GM19035 (cell line): ENCODE measurements around the gene TEX11.
"Not testable (repeated sequence)": the region's sequence is repeated elsewhere in the genome, so short reads cannot be mapped to it uniquely, and the experiment has no call there.

Source experiments
- ATAC-seq: cut with Tn5 transposase; IDR thresholded peaks from one replicate; pipeline ENCODE4 v1.9.1; 2021; ENCODE audit not compliant: unreplicated experiment

Gene TEX11

DNA sequence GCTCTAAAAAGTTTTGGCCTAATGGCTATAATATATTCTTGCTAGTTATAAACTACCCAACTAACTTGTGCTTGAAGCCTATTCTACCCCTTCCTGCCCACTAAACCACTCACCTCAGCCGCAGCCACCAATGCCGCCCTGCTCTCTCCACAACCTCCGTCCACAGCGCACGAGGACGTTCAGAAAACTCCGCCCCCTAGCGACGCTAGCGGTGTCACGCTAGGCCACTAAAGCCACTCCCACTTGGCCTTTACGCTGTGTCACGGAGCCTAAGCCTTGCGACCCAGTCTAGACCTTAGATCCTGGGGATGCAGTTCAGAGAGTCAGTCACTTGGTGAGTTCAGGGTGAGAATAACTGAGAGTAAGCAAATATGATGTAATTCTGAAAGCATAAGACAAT lies at the start of gene TEX11:
Gene TEX11, minus strand, starts transcription at position 171 of the 400 bp plus-strand sequence. CDS start 922 bp downstream, outside the sequence.
- no peak for ATAC-seq

DNA sequence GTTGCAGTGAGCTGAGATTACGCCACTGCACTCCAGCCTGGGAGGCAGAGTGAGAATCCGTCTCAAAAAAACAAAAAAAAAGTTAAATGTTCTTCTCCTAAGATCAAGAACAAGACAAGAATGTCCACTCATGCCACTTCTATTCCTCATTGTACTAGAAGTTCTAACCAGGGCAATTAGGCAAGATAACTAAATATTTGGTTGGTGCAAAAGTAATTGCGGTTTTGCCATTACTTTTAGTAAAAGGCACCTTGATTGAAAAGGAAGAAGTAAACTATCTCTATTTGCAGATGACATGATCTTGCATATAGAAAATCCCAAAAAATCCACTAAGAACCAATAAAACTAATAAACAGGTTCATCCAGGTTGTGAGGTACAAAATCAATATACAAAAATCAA lies 46.4 kb upstream of the TEX11 start:
- ATAC-seq = no peak

DNA sequence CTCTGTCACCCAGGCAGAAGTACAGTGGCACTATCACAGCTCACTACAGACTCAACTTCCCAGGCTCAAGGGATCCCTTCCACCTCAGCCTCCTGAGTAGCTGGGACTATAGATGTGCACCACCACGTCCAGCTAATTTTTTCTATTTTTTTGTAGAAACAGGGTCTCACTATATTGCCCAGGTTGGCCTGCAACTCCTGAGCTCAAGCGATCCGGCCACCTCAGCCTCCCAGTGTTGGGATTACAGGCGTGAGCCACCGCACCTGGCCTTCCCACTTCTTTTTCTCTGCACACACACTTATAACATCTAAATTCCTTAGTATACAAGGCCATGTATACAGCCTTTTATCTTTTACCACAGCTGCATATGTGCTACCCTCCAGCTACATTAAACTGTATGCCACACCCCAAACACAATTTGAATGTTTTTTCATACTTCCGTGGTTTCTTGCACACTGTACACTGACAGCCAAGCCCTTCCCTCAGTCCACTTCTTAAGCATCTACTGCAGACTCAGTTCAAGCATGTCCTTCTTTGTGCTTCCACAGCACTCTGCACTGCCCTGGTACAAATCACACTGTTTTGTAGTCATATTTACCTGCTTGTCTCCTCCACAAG lies 15.9 kb upstream of the TEX11 start:
- no peak for ATAC-seq

DNA sequence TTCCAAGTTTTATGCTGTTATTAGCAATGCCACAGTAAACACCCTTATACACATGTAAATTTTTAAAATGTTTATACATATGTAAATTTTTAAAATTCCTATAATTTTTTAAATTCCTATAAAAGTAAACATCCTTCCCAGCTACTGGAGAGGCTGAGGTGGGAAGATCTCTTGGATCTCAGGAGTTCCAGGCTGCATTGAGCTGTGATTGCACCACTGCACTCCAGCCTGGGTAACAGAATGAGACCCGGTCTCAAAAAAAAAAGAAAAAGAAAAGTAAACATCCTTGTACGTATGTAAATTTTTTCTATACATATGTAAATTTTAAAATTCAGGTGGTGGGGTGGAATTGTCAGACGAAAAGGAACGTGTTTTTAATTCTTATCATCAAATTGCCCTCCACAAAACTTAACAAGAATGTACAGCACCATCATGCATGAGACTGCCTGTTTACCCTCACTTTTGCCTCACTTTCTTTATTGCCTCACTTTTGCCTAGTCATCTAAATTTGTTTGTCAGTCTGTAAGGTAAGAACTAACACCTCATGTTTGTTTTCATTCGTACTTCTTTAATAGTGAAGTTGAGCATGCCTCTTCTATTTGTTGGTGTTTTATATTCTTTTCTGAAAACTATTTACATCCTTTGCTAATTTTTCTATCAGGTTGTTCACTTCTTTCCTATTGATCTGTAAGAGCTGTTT lies 14.4 kb upstream of the TEX11 start:
- ATAC-seq = no peak

DNA sequence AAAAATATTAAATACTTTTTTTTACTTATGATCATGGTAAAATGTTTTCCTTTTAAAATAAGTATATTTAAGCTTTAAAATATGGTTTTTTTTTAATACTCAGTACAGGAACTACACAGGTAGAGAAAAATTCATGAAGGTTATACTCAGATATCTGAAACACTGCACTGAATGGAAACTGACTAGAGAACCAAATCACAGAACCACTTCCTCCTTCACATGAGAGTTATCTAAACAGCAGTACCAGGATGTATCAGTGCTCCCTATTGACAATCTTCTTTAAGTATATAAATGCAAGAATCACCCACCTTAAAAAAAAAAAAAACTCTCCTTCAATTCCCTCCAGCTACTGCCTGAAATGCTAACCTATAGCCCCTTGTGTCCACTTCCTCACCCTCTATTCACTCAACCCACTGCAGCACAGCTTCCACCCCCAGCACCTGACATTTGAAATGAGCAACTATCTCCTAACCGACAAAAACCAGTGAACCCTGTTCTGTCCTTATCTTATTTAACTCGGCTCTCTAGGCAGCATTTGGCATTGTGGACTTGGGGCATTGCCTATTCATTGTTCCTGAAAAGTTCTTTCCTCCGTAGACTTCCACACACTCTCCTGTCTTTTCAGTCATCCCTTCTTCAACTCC lies 13.3 kb upstream of the TEX11 start:
- ATAC-seq = no peak

DNA sequence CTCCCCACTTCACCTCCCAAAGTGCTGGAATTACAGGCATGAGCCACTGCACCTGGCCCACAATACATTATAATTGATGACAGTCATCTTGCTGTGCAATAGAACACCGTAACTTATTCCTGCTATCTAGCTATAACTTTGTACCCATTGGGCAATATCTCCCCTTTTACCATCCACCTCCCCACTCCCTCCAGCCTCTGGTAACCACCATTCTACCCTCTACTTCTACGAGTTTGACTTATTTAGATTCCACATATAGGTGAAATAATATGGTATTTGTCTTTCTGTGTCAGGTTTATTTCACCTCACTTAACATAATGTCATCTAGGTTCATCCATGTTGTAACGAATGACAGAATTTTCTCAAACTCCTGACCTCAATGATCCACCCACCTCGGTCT lies 8.2 kb upstream of the TEX11 start:
- no peak for ATAC-seq

DNA sequence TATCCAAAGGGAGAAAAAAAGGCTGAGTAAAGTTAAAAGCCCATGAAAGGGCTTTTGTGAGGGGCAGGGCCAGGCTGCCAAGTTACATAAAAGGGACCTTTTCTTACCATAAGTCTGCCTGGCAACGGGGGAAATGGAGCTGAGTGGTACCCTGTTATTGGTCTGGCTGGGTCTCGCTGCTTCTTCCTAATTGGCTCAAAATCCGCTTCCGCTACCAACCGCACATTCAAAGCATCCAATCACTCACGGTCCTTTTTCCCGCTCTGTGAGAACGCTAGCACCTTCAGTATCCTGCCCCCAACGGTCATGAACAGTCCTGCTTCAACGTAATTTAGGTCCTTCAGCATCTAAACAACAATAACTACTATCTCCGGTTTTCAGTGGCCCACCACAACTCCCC lies 611 bp downstream of the TEX11 start:
- ATAC-seq = no peak

DNA sequence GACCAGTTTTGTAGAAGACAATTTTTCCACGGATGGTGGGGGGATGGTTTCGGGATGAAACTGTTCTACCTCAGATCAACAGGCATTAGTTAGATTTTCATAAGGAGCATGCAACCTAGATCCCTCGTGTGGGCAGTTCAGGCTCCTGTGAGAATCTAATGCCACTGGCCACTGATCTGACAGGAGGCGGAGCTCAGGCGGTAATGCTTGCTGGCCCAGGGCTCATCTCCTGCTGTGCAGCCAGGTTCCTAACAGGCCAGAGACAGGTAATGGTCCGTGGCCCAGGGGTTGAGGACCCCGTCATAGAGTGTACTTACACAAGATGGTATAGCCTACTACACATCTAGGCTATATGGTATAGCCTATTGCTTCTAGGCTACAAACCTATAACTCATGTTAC lies 7.0 kb downstream of the TEX11 start:
- no peak for ATAC-seq

DNA sequence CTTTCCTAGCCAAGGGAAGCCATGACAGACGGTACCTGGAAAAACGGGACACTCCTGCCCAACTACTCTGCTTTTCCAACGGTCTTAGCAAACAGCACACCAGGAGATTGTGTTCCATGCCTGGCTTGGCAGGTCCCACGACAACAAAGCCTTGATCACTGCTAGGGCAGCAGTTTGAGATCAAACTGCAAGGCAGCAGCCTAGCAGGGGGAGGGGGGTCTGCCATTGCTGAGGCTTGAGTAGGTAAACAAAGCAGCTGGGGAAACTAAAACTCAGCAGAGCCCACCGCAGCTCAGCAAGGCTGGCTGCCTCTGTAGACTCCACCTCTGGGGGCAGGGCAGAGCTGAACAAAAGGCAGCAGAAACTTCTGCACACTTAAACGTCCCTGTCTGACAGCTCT lies 18.1 kb downstream of the TEX11 start:
- ATAC-seq = not testable (repeated sequence)

DNA sequence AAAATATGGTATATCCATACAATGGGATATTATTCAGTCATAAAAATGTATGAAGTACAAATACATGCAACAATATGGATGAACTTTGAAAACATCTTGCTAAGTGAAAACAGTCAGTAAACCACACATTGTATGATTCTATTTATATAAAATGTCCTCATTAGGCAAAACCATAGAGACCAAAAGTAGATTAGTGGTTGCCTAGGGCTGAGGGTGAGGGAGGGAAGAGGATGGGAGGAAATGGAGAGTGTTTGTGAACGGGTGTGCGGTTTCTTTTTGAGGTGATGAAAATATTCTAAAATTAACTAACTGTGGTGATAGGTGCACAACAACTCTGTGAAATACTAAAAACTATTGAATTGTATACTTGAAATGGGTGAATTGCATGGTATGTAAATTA lies 29.6 kb downstream of the TEX11 start:
- no peak for ATAC-seq

DNA sequence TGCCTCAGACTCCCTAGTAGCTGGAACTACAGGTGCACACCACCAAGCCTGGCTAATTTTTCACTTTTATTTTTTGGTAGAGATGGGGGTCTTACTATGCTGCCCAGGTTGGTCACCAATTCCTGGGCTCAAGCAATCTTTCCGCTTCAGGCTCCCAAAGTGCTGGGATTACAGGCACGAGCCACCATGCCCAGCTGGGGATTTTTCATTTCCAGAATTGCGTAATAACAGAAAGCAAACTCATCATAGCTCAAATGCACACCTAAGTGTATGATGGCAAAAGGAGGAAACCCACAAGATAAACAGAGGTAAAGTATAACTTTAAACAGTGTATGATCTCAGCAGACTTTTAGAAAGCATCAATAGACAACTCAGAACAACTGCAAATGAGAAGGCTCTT lies 56.2 kb downstream of the TEX11 start:
- ATAC-seq = no peak

DNA sequence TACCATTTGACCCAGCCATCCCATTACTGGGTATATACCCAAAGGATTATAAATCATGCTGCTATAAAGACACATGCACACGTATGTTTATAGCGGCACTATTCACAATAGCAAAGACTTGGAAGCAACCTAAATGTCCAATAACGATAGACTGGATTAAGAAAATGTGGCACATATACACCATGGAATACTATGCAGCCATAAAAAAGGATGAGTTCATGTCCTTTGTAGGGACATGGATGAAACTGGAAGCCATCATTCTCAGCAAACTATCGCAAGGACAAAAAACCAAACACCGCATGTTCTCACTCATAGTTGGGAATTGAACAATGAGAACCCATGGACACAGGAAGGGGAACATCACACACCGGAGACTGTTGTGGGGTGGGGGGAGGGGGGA lies 64.4 kb downstream of the TEX11 start:
- ATAC-seq = not testable (repeated sequence)

DNA sequence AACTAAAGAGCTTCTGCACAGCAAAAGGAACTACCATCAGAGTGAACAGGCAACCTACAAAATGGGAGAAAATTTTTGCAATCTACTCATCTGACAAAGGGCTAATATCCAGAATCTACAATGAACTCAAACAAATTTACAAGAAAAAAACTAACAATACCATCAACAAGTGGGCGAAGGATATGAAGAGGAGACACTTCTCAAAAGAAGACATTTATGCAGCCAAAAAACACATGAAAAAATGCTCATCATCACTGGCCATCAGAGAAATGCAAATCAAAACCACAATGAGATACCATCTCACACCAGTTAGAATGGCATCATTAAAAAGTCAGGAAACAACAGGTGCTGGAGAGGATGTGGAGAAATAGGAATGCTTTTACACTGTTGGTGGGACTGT lies 64.9 kb downstream of the TEX11 start:
- ATAC-seq = not testable (repeated sequence)

DNA sequence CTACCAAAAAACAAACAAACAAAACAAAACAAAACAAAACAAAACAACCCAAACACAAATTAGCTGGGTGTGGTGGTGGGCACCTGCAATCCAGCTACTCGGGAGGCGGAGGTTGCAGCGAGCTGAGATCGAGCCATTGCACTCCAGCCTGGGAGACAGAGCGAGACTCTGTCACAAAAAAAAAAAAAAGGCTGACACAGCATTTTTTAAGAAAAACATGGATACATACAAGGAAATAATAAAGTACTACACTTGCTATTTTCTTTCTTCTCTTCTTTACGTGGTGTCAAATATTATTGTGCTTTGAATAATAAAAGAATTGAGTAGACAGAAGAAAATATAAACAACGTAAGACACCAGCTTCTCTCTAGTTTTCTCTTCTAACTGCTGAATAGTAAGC lies 73.9 kb downstream of the TEX11 start:
- no peak for ATAC-seq

DNA sequence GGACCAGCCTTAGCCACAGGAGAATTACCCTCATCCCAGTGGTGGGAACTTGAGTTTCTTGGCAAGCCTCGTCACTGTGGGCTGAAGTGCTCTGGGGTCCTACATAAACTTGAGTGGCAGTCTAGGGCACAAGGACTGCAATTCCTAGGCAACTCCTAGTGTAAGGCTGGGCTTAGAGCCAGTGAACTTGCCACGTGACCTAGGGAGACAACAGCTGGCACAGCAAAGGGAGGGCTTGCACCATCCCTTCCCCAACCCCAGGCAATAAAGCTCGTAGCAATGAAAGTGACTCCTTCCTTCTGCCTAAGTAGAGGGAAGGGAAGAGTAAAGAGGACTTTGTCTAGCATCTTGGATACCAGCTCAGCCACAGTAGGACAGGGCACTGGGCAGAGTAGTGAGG lies 81.8 kb downstream of the TEX11 start:
- ATAC-seq = no peak

DNA sequence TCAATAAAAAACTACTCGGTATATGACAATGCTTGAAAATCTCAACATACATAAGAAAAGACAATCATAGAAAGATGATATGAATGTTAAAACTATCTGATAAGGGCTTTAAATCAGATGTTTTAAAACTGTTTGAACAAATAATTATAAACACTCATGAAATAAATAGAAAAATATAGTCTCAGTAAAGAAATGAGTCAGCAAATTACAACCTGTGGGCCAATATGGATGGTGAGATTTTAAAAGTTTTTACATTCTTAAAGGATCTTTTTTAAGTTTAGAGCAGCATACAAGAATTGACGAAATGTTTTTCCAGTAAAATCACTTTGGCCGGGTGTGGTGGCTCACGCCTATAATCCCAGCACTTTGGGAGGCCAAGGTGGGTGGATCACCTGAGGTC lies 83.1 kb downstream of the TEX11 start:
- no peak for ATAC-seq

DNA sequence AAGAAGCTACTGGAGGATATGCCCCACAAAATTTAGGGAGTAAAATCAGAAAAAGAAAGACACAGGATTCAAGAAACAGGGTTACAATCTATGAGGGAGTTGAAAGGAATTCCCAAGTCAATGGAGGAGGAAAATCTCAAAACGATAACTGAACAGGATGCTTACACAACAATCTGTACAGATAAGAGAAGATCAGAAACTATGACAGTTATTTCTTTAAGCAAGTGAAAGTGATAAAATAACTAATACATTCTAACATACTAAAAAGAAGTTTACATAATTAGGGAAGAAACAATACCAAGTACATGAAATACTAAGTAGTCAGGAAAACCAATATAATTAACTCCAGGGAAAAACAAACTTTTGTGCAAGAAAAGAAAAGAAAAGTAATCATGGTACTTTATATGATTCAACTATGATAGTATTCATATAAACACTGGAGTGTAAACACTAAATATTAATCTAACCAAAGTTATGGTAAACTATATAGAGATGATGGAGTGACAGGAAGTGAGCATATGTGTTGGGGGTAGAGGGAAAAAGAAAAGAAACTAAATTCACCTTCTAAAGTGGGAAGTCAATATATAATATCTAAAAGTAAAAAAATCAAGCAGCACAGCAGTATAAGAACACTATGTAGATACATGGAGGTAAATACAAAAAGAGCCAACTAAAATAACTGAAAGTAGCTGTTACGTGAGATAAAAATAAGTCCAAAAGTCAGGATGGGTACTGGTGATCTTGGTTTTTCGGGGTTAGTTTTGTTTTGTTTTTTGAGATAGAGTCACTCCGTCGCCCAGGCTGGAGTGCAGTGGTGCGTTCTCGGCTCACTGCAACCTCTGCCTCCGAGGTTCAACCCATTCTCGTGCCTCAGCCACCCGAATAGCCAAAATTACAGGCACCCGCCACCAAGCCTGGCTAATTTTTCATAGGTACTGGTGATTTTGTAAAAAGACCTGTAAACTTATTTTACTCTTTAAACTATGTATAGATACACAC lies 99.3 kb downstream of the TEX11 start:
- no peak for ATAC-seq

DNA sequence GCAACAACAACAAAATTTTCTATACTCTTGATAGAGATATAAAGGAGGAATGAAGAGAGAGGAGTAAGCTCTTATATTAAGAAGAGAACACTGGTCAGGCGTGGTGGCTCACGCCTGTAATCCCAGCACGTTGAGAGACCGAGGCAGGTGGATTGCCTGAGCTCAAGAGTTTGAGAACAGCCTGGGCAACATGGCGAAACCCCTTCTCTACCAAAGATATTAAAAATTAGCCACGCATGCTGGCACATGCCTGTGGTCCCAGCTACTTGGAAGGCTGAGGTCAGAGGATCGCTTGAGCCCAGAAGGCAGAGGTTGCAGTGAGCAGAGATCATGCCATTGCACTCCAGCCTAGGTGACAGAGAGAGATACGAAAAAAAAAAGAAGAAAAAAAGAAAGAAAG lies 102.4 kb downstream of the TEX11 start:
- no peak for ATAC-seq

DNA sequence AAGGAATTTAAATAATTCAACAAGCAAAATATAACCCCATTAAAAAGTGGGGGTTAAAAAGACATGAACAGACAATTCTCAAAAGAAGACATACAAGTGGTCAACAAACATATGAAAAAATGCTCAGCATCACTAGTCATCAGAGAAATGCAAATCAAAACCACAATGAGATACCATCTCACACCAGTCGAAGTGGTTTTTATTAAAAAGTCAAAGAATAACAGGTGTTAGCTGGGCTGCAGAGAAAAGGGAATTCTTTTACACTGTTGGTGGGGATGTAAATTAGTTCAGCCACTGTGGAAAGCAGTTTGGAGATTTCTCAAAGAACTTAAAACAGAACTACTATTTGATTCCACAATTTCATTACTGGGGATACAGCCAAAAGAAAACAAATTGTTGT lies 111.8 kb downstream of the TEX11 start:
- ATAC-seq = not testable (repeated sequence)

DNA sequence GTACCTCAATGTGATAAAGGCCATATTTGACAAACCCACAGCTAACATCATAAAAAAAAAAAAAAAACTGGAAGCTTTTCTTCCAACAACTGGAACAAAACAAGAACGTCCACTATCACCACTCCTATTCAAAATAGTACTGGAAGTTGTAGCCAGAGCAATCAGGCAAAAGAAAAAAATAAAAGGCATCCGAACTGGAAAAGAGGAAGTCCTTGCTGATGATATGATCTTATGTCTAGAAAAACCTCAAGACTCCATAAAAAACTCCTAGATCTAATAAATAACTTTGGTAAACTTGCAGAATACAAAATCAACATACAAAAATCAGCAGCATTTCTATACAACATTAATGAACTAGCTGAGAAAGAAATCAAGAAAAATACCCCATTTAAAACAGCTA lies 134.3 kb downstream of the TEX11 start:
- no peak for ATAC-seq

DNA sequence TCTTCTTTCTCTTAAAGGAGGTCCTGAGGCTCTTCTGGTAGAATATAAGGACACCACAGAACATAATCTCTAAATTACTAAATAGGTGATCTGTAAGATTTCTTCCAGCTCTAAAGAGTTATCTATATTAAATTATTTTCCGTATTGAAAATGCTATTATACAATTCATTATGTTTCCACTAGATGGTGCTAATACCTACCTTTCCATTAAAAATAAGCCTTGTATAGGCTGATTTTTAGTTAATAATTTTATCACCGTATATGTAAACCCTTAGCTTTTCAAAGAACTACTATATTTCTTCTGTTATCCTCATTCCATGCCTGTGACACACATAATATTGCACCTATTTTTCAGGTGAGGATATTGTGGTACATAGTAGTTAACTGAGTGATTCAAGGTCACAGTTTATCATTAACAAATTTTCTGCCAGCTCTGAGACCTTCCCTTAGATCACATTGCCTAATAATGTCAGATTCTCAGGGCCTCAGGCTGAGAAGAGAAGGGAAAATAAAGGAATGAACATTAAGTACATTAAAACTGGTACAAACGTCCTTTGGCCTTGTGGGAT lies 138.8 kb downstream of the TEX11 start:
- ATAC-seq = no peak
